ENCODE results near the gene MOGAT3.

GRCh38 chr7:101241443-101242349, 40.9 kb upstream of the MOGAT3 start:
- no peak for TF ChIP-seq GATA2 (IDR thresholded peaks at IDR 0.05; ENCODE audit: low read depth, low read length)
- TF ChIP-seq GATA3 (IDR thresholded peaks at IDR 0.05; ENCODE audit: low read depth, low read length), result no peak

Data from SH-SY5Y (cell line).